K562 (cell line): Measurements from ENCODE around the gene IARS1. TPM values are rescaled to one million over a fixed set of nuclear protein-coding genes. Genes with fewer than 3 reads are reported as not detected.

Source experiments
- polyA plus RNA-seq, 8 experiments: library from polyadenylated mRNA; depleted of rRNA in 4 of 8; stranded (reverse) in 5 of 8; unstranded in 3 of 8; fragments of >200 nt; fragmentation: Nextera tagmentation in 2 of 8; fragmentation: Illumina TruSeq in 1 of 8; extraction: Ambion mirVana in 2 of 8; extraction: Trizol in 1 of 8; gene quantifications; 2 replicates each; pipeline versions ENCODE4 v1.2.1 to v1.2.3, GENCODE V29; 2011 to 2014; ENCODE audit warnings: inconsistent platforms in 1 of 8, missing spikeins in 1 of 8
- total RNA-seq, 7 experiments: library from RNA; depleted of rRNA in 6 of 7; stranded (reverse); fragments of >200 nt in 6 of 7; fragmentation: Illumina TruSeq in 2 of 7; extraction: Trizol in 2 of 7; gene quantifications; 2 replicates each; pipeline versions ENCODE4 v1.2.1 to v1.2.3, GENCODE V29; 2011 to 2021; ENCODE audit warnings: low replicate concordance in 1 of 7
- TF ChIP-seq, protein P1 (sequence below): fragments of 450-650 bp; IDR thresholded peaks from 2 replicates; pipeline ENCODE4 v1.6.1; 2016; ENCODE audit warnings: mild to moderate bottlenecking, moderate library complexity
- TF ChIP-seq, protein P2 (sequence below): fragments of 450-650 bp; IDR thresholded peaks from 2 replicates; pipeline ENCODE4 v1.6.1; 2018; ENCODE audit not compliant: partially characterized antibody
- TF ChIP-seq, protein P3 (sequence below): fragments of 200-800 bp; sonication (Bioruptor generic); IDR thresholded peaks from 2 replicates; pipeline ENCODE4 v1.6.1; 2017; ENCODE audit warnings: missing genetic modification characterization, missing compliant biosample characterization
- TF ChIP-seq, protein P4 (sequence below): fragments of 250-450 bp; sonication (Bioruptor Pico); IDR thresholded peaks from 2 replicates; pipeline ENCODE4 v1.5.0; 2022; ENCODE audit warnings: mild to moderate bottlenecking

The IARS1 gene
- total and polyA plus RNA-seq, 9 of the 15 experiments (the other 6 are each of a cell fraction or from before 2014, with no cell fraction given): 119 to 371 (median 234) TPM

DNA sequence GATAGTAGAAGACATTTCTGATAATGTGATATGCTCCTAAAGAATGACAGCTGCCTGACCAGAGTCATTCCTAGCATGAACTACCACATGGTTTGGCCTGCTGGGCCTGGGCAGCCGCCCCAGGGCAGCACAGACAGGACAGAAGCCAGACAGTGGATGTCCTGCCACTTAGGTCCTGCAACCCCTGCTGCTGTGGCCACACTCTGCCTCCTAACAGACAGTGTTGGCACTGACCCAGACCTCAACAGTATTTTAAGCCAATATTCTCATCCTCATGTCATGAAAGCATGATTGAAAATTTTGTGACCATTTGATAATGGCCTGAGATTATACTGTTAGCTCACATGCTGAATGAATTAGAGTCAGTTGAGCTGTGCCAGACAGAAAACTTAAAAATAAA is 48.1 kb upstream of the IARS1 start (continued):
- TF ChIP-seq, protein P1, sequence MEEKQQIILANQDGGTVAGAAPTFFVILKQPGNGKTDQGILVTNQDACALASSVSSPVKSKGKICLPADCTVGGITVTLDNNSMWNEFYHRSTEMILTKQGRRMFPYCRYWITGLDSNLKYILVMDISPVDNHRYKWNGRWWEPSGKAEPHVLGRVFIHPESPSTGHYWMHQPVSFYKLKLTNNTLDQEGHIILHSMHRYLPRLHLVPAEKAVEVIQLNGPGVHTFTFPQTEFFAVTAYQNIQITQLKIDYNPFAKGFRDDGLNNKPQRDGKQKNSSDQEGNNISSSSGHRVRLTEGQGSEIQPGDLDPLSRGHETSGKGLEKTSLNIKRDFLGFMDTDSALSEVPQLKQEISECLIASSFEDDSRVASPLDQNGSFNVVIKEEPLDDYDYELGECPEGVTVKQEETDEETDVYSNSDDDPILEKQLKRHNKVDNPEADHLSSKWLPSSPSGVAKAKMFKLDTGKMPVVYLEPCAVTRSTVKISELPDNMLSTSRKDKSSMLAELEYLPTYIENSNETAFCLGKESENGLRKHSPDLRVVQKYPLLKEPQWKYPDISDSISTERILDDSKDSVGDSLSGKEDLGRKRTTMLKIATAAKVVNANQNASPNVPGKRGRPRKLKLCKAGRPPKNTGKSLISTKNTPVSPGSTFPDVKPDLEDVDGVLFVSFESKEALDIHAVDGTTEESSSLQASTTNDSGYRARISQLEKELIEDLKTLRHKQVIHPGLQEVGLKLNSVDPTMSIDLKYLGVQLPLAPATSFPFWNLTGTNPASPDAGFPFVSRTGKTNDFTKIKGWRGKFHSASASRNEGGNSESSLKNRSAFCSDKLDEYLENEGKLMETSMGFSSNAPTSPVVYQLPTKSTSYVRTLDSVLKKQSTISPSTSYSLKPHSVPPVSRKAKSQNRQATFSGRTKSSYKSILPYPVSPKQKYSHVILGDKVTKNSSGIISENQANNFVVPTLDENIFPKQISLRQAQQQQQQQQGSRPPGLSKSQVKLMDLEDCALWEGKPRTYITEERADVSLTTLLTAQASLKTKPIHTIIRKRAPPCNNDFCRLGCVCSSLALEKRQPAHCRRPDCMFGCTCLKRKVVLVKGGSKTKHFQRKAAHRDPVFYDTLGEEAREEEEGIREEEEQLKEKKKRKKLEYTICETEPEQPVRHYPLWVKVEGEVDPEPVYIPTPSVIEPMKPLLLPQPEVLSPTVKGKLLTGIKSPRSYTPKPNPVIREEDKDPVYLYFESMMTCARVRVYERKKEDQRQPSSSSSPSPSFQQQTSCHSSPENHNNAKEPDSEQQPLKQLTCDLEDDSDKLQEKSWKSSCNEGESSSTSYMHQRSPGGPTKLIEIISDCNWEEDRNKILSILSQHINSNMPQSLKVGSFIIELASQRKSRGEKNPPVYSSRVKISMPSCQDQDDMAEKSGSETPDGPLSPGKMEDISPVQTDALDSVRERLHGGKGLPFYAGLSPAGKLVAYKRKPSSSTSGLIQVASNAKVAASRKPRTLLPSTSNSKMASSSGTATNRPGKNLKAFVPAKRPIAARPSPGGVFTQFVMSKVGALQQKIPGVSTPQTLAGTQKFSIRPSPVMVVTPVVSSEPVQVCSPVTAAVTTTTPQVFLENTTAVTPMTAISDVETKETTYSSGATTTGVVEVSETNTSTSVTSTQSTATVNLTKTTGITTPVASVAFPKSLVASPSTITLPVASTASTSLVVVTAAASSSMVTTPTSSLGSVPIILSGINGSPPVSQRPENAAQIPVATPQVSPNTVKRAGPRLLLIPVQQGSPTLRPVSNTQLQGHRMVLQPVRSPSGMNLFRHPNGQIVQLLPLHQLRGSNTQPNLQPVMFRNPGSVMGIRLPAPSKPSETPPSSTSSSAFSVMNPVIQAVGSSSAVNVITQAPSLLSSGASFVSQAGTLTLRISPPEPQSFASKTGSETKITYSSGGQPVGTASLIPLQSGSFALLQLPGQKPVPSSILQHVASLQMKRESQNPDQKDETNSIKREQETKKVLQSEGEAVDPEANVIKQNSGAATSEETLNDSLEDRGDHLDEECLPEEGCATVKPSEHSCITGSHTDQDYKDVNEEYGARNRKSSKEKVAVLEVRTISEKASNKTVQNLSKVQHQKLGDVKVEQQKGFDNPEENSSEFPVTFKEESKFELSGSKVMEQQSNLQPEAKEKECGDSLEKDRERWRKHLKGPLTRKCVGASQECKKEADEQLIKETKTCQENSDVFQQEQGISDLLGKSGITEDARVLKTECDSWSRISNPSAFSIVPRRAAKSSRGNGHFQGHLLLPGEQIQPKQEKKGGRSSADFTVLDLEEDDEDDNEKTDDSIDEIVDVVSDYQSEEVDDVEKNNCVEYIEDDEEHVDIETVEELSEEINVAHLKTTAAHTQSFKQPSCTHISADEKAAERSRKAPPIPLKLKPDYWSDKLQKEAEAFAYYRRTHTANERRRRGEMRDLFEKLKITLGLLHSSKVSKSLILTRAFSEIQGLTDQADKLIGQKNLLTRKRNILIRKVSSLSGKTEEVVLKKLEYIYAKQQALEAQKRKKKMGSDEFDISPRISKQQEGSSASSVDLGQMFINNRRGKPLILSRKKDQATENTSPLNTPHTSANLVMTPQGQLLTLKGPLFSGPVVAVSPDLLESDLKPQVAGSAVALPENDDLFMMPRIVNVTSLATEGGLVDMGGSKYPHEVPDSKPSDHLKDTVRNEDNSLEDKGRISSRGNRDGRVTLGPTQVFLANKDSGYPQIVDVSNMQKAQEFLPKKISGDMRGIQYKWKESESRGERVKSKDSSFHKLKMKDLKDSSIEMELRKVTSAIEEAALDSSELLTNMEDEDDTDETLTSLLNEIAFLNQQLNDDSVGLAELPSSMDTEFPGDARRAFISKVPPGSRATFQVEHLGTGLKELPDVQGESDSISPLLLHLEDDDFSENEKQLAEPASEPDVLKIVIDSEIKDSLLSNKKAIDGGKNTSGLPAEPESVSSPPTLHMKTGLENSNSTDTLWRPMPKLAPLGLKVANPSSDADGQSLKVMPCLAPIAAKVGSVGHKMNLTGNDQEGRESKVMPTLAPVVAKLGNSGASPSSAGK: no peak
- TF ChIP-seq, protein P2, sequence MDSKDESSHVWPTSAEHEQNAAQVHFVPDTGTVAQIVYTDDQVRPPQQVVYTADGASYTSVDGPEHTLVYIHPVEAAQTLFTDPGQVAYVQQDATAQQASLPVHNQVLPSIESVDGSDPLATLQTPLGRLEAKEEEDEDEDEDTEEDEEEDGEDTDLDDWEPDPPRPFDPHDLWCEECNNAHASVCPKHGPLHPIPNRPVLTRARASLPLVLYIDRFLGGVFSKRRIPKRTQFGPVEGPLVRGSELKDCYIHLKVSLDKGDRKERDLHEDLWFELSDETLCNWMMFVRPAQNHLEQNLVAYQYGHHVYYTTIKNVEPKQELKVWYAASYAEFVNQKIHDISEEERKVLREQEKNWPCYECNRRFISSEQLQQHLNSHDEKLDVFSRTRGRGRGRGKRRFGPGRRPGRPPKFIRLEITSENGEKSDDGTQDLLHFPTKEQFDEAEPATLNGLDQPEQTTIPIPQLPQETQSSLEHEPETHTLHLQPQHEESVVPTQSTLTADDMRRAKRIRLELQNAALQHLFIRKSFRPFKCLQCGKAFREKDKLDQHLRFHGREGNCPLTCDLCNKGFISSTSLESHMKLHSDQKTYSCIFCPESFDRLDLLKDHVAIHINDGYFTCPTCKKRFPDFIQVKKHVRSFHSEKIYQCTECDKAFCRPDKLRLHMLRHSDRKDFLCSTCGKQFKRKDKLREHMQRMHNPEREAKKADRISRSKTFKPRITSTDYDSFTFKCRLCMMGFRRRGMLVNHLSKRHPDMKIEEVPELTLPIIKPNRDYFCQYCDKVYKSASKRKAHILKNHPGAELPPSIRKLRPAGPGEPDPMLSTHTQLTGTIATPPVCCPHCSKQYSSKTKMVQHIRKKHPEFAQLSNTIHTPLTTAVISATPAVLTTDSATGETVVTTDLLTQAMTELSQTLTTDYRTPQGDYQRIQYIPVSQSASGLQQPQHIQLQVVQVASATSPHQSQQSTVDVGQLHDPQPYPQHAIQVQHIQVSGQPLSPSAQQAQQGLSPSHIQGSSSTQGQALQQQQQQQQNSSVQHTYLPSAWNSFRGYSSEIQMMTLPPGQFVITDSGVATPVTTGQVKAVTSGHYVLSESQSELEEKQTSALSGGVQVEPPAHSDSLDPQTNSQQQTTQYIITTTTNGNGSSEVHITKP: no peak
- TF ChIP-seq, protein P3, sequence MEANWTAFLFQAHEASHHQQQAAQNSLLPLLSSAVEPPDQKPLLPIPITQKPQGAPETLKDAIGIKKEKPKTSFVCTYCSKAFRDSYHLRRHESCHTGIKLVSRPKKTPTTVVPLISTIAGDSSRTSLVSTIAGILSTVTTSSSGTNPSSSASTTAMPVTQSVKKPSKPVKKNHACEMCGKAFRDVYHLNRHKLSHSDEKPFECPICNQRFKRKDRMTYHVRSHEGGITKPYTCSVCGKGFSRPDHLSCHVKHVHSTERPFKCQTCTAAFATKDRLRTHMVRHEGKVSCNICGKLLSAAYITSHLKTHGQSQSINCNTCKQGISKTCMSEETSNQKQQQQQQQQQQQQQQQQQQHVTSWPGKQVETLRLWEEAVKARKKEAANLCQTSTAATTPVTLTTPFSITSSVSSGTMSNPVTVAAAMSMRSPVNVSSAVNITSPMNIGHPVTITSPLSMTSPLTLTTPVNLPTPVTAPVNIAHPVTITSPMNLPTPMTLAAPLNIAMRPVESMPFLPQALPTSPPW: no peak
- TF ChIP-seq, protein P4, sequence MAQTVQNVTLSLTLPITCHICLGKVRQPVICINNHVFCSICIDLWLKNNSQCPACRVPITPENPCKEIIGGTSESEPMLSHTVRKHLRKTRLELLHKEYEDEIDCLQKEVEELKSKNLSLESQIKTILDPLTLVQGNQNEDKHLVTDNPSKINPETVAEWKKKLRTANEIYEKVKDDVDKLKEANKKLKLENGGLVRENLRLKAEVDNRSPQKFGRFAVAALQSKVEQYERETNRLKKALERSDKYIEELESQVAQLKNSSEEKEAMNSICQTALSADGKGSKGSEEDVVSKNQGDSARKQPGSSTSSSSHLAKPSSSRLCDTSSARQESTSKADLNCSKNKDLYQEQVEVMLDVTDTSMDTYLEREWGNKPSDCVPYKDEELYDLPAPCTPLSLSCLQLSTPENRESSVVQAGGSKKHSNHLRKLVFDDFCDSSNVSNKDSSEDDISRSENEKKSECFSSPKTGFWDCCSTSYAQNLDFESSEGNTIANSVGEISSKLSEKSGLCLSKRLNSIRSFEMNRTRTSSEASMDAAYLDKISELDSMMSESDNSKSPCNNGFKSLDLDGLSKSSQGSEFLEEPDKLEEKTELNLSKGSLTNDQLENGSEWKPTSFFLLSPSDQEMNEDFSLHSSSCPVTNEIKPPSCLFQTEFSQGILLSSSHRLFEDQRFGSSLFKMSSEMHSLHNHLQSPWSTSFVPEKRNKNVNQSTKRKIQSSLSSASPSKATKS (CRISPR knock-in tag): no peak
